Skeletal muscle cell (primary cell): Measurements from ENCODE around the gene SYT12.
"Not testable (repeated sequence)": the region's sequence is repeated elsewhere in the genome, so short reads cannot be mapped to it uniquely, and the experiment has no call there.

Experiments
- DNase-seq: peaks from one replicate; pipeline ENCODE4 v3.0.0-alpha.2; 2010; ENCODE audit warnings: low read depth
- H3K4me3 ChIP-seq: 2 replicates; pipeline ENCODE4 v1.5.1; 2011; ENCODE audit warnings: low read depth, mild to moderate bottlenecking, control low read depth, low read length, moderate library complexity

The SYT12 gene

DNA sequence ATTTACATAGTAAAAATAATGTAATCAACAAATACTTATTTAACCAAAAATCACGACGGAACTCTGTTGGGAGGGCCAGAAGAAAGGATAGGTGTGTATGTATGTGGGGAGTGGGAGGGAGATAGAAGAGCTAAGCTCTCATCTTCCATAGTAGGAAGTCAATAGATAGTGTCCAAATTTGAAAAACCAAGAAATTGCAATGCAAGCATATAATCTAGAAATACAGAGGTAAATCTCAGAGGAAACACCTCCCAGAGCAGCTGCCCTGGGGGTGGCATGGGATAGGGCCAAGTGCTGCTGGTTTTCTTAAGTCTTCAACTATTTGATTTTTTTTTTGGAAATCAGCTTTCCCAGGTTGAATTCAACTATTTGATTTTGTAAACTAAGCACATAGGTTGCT, 30.9 kb upstream of the SYT12 start:
- DNase-seq, result no peak
- H3K4me3 ChIP-seq, result no peak overlapping the region

DNA sequence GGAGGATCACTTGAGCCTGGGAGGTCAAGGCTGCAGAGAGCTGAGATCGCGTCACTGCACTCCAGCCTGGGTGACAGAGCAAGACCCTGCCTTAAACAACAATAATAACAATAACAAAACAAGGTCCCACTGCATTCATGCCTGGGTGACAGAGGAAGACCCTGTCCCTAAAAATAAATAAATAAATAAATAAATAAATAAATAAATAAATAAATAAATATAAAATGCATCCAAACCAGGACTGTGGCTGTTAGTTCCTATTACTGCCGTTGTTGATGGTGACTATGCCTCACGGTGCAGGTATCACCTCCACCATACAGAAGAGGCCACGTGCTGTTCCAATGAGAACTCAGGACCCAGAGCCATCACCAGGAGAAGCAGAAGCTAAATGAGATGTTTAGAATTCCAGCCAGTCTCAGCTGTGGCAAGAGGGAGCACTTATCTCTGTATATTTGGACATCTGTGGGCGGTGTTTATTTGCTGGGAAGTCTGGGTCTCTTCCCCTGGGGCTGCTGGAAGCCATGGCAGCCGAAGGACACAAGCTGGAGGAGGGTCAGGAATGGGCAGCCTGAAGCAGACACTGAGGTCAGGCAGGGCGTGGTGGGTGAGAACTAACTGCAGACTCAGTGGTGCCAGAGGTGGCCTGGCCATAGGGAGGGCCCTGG, 26.2 kb upstream of the SYT12 start:
- H3K4me3 ChIP-seq, result no peak overlapping the region
- DNase-seq, result peak; percentile 11

DNA sequence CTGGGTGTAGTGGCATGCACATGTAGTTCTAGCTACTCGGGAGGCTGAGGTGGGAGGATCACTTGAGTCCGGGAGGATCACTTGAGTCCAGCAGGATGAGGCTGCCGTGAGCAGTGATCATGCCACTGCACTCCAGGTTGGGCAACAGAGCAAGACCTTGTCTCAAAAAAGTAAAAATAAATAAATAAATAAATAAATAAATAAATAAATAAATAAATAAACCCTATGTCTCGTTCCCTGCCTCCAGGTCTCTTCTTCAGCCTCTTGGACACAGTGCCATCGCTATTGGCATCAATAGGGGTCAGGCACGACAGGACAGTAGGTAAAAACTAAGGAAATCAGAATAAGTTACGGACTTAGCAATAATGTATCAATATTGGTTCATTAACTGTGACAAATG, 23.4 kb upstream of the SYT12 start:
- no peak for DNase-seq

DNA sequence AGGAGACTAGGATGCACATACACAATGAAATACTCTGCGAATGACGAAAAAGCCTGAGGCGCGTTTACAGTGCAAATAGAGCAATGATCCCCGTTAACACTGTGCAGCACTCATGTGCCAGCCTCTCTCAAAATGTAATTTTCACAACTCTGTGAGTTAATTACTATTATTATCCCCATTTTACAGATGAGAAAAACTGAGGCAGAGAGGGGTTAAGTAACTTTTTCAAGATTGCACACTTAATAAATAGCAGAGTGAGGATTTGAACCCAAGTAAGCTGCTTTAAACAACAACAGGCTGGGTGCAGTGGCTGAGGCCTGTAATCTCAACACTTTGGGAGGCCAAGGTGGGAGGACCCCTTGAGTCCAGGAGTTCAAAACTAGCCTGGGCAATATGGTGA, 21.6 kb upstream of the SYT12 start:
- H3K4me3 ChIP-seq, result no peak overlapping the region
- no peak for DNase-seq

More for the DNA sequence above, 23.4 kb upstream of the SYT12 start:
- H3K4me3 ChIP-seq, result no peak overlapping the region

DNA sequence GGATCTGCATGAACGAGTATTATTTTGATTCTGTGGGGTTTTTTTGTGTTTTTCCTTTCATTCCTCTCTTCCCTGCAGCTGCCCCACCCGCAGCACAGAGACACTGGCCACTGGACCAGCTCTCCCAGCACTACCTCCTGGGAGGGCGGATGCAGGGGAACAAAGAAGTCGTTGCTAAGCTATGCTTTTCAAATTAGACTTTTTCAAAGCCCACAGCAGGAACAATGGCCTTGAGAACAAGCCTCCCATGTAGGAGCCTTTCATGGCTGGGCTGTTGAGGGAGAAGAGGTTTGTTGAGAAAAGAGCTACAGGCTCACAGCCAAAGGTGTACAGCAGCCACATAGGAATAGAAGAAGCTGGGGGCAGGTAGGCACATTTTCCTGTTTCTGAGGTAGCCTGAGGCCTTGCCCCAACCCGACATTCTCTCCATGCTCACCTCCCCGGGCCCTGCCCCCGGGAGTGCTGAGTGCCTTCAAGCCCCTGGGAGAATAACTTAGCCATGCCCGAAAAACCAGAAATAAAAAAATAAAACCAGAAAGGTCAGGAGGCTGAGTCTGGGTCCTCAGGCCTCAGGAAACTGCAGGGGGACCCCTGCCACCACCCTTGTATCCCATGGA, 20.5 kb upstream of the SYT12 start:
- no peak for DNase-seq
- no peak overlapping the region for H3K4me3 ChIP-seq

DNA sequence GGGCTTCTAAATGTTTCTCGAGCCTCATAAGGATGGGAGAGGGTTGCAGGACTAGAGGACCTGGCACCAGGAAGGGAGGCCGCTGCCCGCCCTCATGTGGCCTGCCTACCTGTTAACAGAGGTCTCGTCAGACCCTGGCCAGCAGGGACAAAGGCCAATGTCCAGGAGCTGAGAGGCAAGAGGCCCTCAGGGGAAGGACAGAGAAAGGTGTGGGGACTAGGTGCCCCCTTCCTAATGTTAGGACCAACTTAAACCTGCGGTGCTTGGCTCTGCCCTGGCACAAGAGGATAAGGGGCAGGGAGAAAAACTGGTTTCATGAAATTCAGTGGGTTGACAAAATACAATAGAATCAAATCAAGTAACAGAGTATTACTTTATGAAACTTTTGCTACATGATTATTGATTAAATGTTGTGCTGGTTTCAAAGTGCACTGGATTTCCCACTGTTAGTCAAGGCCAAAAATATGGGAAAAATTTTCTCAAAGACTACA, 20.0 kb upstream of the SYT12 start:
- DNase-seq, result no peak
- no peak overlapping the region for H3K4me3 ChIP-seq

DNA sequence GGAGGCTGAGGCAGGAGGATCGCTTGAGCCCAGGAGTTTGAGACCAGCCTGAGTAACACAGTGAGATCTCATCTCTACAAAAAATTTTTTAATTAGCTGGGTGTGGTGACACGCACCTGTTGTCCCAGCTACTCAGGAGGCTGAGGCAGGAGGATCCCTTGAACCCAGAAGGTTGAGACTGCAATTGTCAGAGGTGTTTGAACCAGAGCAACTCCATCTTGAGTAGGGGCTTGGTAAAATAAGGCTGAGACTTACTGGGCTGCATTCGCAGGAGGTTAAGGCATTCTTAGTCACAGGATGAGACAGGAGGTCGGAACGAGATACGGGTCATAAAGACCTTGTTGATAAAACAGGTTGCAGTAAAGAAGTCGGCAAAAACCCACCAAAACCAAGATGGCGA, 17.7 kb upstream of the SYT12 start:
- not testable (repeated sequence) for DNase-seq, H3K4me3 ChIP-seq

DNA sequence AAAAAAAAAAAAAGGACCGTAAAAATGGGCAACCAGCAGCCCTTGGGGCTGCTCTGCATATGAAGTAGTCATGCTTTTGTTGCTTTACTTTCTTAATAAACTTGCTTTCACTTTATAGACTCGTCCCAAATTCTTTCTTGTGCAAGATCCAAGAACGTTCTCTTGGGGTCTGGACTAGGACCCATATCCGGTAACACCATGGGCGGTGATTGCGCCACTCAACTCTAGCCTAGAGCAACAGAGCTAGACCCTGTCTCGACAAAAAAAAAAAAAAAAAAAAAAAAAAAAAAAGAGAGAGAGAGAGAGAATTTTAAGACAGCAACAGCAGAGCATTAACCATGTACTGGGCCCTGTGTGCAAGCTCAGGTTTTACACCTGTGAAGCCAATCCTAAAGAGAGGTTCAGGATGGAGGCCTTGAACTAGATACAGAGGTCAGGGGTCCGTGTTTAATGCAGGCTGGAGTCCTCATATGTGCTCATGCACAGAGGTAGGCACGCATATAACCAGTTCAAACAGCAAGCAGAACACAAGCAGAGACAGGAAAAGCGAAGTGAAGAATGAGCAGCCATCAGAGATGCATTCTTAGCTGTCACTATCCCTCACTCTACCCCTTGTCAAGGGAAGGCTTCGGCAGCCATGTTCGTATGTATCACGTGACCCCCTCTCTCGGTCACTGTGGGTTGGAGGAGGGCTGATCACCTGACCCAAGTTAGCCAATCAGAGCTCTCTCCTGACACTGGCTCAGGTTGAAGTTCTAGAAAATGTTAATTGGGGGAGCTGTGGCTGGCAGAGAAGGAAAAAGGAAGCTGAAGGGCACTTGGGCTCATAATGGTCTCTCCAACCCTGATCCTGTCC, 16.7 kb upstream of the SYT12 start:
- H3K4me3 ChIP-seq, result no peak overlapping the region

DNA sequence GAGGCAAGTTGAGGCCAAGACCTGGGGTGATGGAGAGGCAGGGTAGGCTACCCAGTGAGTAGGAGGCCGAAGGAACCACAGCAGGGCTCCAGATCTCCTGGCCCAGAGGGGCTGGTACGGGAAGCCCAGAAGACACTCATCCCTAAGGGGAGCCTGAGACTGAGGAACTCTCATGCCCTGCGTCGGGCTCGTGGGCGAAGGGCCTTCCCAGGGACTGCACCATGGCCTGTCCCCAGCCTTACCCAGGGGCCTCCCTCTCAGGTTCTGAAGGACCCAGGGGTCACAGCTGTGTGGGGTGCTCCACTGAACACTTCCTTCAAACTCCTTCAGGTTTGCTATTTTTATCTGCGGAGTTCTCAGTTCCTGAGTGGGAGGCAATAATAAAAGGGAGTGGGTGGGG, 15.8 kb upstream of the SYT12 start:
- DNase-seq, result no peak
- no peak overlapping the region for H3K4me3 ChIP-seq

More for the DNA sequence above, 16.7 kb upstream of the SYT12 start:
- DNase-seq, result no peak

DNA sequence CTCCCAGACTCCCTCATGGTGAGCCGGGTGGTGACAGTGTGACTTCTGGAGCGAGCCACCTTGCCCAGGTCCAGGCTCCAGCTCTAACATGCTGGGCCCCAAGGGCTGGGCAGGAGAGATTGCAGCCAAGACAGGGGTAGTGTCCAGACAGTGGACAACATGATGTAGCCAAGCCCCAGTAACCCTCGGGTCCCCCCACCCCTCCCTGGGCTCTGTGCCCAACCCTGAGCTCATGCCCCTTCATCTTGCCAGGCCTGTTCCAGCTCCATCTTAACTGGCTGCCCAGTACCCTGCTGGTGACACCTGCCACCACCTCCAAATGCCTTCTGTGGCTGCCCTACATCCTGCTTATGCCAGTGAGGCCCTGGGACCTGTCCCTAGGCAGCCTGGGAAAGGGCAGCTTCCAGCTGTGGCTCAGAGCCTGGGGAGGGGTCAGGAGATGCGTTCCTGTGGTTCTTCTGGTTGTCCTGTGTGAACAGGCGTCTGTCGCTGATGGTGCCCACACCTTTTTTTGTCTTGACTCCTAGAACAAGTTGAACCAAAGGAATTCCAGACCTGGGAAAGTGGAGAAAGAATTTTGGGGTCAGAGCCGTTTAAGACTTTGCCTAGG, 12.5 kb upstream of the SYT12 start:
- H3K4me3 ChIP-seq, result no peak overlapping the region

DNA sequence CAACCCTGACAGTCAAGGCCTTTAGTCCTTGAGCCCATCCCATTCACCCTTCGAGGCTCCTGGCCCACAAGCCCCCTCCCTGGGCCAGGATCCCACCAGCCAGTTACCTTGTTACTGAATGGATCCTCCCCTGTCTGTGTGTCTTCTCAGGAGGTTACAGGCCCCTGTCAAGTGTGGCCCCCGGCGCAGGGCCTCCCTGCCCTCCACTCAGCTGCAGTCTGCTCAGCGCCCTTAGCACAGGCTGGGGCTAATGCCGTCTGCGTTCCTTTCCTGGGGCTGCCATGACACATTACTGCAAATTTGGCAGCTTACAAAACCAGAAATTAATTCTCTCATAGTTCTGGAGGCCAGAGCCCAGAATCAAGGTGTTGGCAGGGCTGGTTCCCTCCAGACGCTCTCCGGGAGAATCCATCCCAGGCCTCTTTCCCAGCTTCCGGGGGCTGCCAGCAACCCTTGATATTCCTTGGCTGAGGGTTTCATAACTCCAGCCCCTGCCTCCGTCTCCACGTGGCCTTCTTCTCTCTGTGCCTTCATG, 9.4 kb upstream of the SYT12 start:
- no peak for DNase-seq
- no peak overlapping the region for H3K4me3 ChIP-seq

More for the DNA sequence above, 12.5 kb upstream of the SYT12 start:
- no peak for DNase-seq

DNA sequence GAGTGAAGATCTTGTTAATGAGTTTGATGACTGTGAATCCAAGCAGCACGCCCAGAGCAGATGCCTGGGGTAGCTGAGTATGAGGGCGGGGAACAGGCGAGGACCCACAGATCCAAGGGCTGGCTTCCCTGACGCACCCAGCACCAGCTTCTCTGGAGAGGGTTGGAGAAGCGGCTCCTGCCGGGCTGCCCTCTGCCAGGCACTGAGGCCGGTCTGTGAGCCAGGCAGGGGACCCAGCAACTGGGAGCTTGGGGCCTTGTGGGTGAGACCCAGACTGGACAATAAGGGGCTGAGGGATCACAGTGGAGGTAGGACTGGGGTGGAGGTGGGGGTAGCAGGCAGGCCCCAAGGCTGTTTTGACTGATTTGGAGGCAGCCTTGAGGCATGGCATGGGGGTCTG, 8.6 kb upstream of the SYT12 start:
- no peak for DNase-seq
- H3K4me3 ChIP-seq, result no peak overlapping the region

DNA sequence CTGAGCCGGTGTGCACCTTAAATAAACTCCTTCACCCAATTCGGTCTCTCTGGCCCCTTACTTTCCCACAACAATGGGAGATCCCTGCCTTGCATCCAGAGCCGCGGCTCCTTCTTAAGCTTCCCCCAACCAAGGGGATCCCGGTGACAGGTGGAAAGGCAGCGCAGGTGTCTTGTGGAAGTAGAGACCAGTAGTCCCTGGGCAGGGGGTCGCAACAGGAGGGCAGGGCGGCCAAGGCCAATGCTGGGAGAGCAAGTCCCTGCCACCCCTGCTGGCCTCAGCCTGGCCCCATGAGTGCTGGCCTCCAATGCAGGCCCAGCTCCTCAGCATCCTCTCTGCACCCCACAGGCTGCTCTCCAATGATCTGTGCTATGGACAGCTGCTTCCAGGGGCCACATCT, 7.9 kb upstream of the SYT12 start:
- no peak for DNase-seq

DNA sequence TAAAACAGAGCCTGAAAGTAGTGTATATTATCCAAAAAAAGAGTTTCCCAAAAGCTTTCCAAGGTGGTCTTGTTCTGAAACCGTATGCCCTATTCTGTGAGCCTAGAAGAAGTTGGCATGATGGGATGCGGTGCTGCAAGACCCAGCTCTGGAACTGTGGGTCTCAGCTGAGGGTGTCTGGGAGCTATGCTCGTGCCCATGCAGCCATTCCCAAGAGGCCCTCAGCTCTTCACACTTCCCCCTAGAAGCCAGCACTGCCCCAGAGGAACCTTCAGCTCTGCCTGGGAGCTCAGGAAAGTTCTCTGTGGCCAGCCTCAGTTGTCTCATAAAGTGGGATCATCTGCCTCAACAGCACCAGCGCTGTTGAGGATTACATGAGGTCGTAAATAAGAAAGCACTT, 6.4 kb upstream of the SYT12 start:
- no peak for DNase-seq

More for the DNA sequence above, 7.9 kb upstream of the SYT12 start:
- no peak overlapping the region for H3K4me3 ChIP-seq

DNA sequence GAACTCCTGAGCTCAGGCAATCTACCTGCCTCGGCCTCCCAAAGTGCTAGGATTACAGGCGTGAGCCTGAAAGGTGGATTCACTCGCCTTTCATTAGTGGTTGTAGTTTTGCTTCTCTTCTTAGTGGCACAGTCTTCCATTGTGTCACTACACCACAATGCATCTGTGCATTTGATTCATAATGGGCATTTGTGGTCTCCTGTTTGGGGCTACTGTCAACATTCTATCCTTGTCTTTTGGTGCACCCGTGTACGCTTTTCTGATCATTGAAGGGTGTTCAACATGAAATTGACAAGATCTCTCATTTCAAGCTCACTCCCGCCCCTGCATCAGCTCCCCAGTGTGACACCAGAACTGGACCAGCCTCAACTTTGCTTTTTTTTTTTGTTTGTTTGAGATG, 2.0 kb upstream of the SYT12 start:
- DNase-seq, result no peak
- no peak overlapping the region for H3K4me3 ChIP-seq

More for the DNA sequence above, 6.4 kb upstream of the SYT12 start:
- H3K4me3 ChIP-seq, result no peak overlapping the region

DNA sequence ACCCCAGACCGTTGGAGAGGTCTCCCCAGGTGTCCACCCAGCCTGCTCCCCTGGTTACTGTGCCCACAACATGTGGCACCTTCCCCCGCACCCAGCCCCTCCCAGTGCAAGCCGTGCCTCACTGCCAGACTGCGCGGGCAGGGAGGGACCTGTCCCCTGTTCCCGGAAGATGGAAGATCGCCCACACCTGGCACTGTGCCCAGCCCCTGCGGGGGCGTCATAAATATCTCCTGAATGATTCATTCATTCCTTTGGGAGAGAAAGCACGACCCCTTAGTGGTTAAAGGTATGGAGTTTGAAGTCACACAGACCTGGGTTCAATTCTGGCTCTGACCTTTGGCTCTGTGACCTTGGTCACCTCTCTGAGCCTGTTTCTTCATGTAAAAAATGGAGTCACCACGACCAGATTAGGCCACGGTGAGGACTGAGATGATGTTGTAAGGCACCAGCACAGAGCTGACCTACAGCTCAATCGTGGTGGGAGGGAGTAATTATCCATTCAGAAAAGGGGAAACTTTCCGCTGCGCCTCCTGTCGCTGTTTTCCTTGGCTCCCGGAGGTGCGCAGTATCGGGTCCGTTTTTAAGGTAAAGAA, 497 bp upstream of the SYT12 start:
- no peak for DNase-seq
- peak overlapping the region; percentile 29 for H3K4me3 ChIP-seq

DNA sequence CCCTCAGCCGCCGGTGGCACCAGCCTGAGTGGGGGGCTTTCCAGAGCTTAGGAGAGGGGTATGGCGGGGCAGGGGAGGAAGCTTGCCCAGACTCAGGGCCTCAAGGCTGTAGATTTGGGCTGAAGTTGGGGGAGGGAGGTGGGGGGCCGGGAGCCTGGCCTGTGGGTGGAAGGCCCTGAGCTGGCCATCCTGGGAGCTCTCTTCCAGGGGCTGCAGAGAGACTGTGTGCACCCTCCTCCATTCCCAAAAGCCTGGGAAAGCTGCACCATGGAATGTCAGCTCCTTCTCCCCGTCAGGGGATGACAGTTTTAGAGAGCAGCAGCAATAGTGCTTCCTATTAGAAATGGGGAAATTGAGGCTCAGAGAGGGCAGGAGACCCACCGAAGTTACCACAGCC, 1.0 kb downstream of the SYT12 start:
- H3K4me3 ChIP-seq, result peak overlapping the region; percentile 37
- no peak for DNase-seq

DNA sequence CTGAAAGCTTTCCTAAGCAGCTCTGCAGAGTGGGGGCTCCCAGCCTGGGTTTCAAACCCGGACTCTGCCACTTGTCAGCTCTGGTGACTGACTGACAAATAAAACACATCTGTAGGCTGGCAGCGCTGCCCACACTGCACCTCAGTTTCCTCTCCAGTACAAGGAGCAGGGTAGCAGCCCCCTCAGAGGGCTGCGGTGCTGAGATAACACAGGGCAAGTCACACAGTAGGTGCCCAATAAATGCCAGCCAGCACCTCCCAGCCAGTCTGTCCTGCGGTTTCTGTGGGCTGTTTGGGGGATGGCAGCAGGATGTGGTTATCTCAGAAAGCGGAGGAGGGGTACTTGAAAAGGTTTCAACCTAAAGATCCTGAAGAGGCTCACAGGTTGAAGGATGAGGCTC, 1.5 kb downstream of the SYT12 start:
- no peak for DNase-seq
- no peak overlapping the region for H3K4me3 ChIP-seq

DNA sequence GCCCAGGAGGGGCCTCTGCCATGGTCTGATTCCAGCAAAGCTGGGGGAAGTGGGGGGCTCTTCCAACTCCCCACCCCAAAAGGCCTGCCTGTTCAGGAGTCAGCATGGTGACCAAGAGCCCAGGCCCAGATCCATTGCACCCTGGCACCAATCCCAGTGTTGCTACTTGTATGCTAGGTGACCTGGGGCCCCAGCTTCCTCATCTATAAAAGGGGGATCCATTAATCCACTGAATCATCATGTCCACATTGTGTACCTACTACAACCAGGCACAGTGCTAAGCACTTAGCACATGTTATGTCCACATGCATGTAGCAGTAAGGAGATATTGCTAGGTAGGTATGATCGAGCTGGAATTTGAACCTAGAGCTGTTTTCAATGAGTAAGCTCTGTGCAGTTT, 2.0 kb downstream of the SYT12 start:
- no peak for DNase-seq
- no peak overlapping the region for H3K4me3 ChIP-seq
